Testis (tissue), 3 donors: Measurements from ENCODE around the gene HERC2. TPM values are rescaled to one million over a fixed set of nuclear protein-coding genes. Genes with fewer than 3 reads are reported as not detected.

Experiments
- DNase-seq: peaks from one replicate; pipeline ENCODE4 v3.0.0-alpha.2; 2019
- H3K27ac ChIP-seq, 2 donors: fragments of 200-600 bp; sonication (generic); one replicate each; pipeline ENCODE4 v1.5.1; 2019
- H3K27me3 ChIP-seq: fragments of 200-600 bp; sonication (generic); one replicate; pipeline ENCODE4 v1.5.1; 2019
- H3K36me3 ChIP-seq: fragments of 200-600 bp; sonication (generic); one replicate; pipeline ENCODE4 v1.5.1; 2017; ENCODE audit warnings: low read depth; ENCODE audit errors: missing control alignments
- H3K4me1 ChIP-seq: fragments of 200-600 bp; sonication (generic); one replicate; pipeline ENCODE4 v1.5.1; 2019
- H3K4me3 ChIP-seq, 2 donors: fragments of 200-600 bp; sonication (generic); one replicate each; pipeline ENCODE4 v1.5.1; 2017 to 2019
- H3K9me3 ChIP-seq: fragments of 200-600 bp; sonication (generic); one replicate; pipeline ENCODE4 v1.5.1; 2017
- POLR2A ChIP-seq: fragments of 450-650 bp; IDR thresholded peaks from one replicate; pipeline ENCODE4 v1.6.1; 2017; ENCODE audit warnings: antibody characterized with exemption, mild to moderate bottlenecking, moderate library complexity
- WGBS, 2 donors: methylation state at CpG; one replicate each; pipeline ENCODE4 v1.1.5; 2018; 5-methylcytosine and 5-hydroxymethylcytosine counted together
- intact Hi-C: fragments of 100-400 bp; cut with DNase I; formaldehyde crosslinking; loops from one replicate; pipeline ENCODE4 v1.15.1; 2023; ENCODE audit warnings: low total_unique reads
- polyA plus RNA-seq: library from polyadenylated mRNA; stranded (reverse); fragments of 350-450 nt; fragmentation: Illumina TruSeq; extraction: RNeasy Lipid Tissue Mini Kit (QIAGEN cat#74804); gene quantifications from one replicate; pipeline ENCODE4 v1.2.3, GENCODE V29; 2014; ENCODE audit warnings: low read depth, low replicate concordance; ENCODE audit not compliant: insufficient read depth
- total RNA-seq, 2 donors: library from RNA; depleted of rRNA; stranded (reverse); fragments of >200 nt; gene quantifications; one replicate each; pipeline ENCODE4 v1.2.3, GENCODE V29; 2016
- TF ChIP-seq, protein P1 (sequence below), 3 experiments: fragments of 450-650 bp in 2 of 3; fragments of 200-600 bp in 1 of 3; sonication (generic) in 1 of 3; IDR thresholded peaks; one replicate each; pipeline ENCODE4 v1.5.1; 2016 to 2019; ENCODE audit warnings: antibody characterized with exemption in 3 of 3, mild to moderate bottlenecking in 2 of 3, moderate library complexity in 1 of 3

The HERC2 gene
- total and polyA plus RNA-seq, 3 donors from 2014 or later = 45.6 to 113 (median 78.2) TPM

DNA sequence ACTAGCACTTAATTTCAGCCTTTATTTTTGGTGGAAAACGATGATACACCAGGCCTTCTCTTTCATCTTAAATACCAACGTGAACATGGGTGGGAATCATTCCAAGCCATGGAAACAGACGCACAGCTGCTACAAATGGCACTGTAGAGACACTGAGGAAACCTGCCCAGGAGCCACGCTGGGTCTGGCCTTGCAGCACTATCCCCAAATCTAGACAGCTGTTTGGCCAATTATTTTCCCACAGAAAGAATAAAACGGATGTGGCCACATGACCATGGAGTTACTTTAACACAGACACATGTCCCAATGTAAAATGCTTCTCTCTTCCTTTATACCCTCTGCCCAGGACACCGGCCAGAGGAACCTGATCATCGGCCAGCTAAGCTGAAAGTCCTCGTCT is 139.2 kb downstream of the HERC2 start:
- no peak for DNase-seq

DNA sequence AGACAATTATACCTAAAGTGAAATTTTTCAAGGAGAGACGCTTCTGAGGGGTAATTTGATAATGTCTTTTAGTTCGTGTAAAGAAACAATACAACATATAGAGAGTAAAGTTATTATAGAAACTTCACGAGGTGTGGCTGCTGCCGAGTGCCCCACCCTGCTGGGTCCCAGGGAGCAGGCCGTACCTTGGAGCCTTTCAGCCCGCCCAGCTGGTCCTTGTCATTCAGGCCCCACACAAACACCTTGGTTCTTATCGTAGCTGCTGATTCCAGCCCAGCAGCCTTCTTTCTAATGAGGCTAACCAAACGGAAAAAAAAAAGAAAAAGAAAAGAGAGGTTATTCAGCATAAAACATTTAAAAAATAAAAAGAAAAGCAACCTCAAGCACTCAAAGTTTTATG is 139.8 kb downstream of the HERC2 start:
- no peaks in the 10 kb centered on the region for H3K4me1 ChIP-seq
- H3K27me3 ChIP-seq = no peaks in the 10 kb centered on the region
- WGBS, 2 donors = 86 to 89% methylated on average over 8 of the region's 8 CpGs
- no peaks in the 10 kb centered on the region for H3K9me3 ChIP-seq
- no peak for TF ChIP-seq POLR2A
- TF ChIP-seq, protein P1, sequence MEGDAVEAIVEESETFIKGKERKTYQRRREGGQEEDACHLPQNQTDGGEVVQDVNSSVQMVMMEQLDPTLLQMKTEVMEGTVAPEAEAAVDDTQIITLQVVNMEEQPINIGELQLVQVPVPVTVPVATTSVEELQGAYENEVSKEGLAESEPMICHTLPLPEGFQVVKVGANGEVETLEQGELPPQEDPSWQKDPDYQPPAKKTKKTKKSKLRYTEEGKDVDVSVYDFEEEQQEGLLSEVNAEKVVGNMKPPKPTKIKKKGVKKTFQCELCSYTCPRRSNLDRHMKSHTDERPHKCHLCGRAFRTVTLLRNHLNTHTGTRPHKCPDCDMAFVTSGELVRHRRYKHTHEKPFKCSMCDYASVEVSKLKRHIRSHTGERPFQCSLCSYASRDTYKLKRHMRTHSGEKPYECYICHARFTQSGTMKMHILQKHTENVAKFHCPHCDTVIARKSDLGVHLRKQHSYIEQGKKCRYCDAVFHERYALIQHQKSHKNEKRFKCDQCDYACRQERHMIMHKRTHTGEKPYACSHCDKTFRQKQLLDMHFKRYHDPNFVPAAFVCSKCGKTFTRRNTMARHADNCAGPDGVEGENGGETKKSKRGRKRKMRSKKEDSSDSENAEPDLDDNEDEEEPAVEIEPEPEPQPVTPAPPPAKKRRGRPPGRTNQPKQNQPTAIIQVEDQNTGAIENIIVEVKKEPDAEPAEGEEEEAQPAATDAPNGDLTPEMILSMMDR (IDR thresholded peaks at IDR 0.05) = no peak
- no peak overlapping the region for H3K4me3 ChIP-seq
- no peak overlapping the region for H3K27ac ChIP-seq
- intact Hi-C loops = no loop called here
- H3K36me3 ChIP-seq = no peaks in the 10 kb centered on the region
- no peak for DNase-seq

More for the DNA sequence above, 139.2 kb downstream of the HERC2 start:
- Histone ChIP-seq H3K4me3 (no peak overlapping the region), H3K27ac (no peak overlapping the region), H3K4me1 (no peaks in the 10 kb centered on the region), H3K36me3 (no peaks in the 10 kb centered on the region), H3K9me3 (no peaks in the 10 kb centered on the region), H3K27me3 (no peaks in the 10 kb centered on the region)
- TF ChIP-seq, protein P1 (IDR thresholded peaks at IDR 0.05) = no peak
- no peak for TF ChIP-seq POLR2A
- intact Hi-C loops = no loop called here
- 87 to 88% methylated on average over 8 of the region's 8 CpGs for WGBS, 2 donors

DNA sequence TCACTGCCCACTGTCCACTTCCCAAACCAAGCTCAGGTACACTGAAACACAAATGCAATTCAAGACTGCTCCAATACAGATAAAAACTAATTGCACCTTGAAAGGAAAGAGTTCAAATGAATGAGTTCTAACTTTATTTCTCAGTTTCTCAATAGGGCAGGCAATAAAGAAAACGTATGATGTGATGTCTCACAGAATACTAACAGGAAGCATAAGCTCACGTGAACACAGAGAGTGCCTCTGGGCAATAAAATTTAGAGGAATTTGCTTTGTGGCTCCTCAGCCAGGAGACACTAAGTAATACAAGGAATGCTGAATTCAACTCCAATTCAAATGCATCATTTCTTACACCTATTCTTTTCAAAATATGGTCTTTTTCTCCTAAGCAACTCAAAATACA is 140.6 kb downstream of the HERC2 start:
- intact Hi-C loops = no loop called here
- Histone ChIP-seq H3K4me3 (no peak overlapping the region), H3K9me3 (no peaks in the 10 kb centered on the region), H3K4me1 (no peaks in the 10 kb centered on the region), H3K27me3 (no peaks in the 10 kb centered on the region), H3K36me3 (no peaks in the 10 kb centered on the region), H3K27ac (no peak overlapping the region)
- DNase-seq = no peak
- 72 to 73% methylated on average over 2 of the region's 2 CpGs for WGBS, 2 donors
- no peak for TF ChIP-seq POLR2A
- TF ChIP-seq, protein P1 (IDR thresholded peaks at IDR 0.05) = no peak

DNA sequence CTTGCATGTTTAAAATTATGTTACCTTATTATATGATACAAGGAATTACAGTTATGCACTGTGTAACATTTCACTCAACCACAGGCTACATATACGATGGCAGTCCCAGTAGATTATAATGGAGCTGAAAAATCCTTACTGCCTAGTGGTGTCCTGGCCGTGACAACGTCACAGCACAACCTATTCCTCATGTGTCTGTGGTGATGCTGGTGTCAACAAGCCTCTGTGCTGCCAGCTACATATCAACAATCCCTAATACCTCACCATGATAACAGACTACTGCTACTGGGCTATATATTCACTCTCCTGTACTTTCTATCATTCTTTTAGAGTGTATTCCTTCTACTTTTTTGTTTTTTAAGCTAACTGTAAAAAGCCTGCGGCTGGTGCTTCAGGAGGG is 142.7 kb downstream of the HERC2 start:
- 81 to 84% methylated on average over 4 of the region's 4 CpGs for WGBS, 2 donors
- Histone ChIP-seq H3K36me3 (no peaks in the 10 kb centered on the region), H3K4me3 (no peak overlapping the region), H3K4me1 (no peaks in the 10 kb centered on the region), H3K27ac (no peak overlapping the region), H3K27me3 (no peaks in the 10 kb centered on the region), H3K9me3 (no peaks in the 10 kb centered on the region)
- intact Hi-C loops = no loop called here
- DNase-seq = no peak
- no peak for TF ChIP-seq POLR2A
- TF ChIP-seq, protein P1 (IDR thresholded peaks at IDR 0.05) = no peak

DNA sequence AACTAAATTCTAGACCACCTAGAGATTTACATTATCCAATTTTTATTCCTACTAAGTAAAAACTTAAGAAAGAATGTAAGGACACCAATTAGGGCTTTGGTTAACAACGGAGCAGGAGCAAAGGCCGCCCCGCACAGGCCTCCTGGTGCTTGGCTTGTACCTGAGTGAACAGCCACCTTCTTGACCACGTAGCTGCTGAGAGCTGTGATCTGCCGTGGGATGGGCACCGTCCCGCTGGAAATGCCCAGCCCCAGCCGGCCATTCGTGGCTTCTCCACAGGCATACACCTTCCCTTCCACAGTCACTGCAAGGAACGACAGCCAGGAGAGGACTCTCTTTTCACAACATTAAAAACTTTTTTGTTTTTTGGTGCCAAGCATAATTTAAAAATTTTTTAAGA is 143.3 kb downstream of the HERC2 start:
- Histone ChIP-seq H3K4me3 (no peak overlapping the region), H3K4me1 (no peaks in the 10 kb centered on the region), H3K9me3 (no peaks in the 10 kb centered on the region), H3K27ac (no peak overlapping the region), H3K36me3 (no peaks in the 10 kb centered on the region), H3K27me3 (no peaks in the 10 kb centered on the region)
- intact Hi-C loops = no loop called here
- no peak for TF ChIP-seq POLR2A
- TF ChIP-seq, protein P1 (IDR thresholded peaks at IDR 0.05) = no peak
- DNase-seq = no peak
- 90 to 93% methylated on average over 10 of the region's 10 CpGs for WGBS, 2 donors
